Right atrium auricular region (tissue), 2 donors: ENCODE results near the gene RB1. TPM values are rescaled to one million over a fixed set of nuclear protein-coding genes. Genes with fewer than 3 reads are reported as not detected.

Experiments
- DNase-seq: peaks from one replicate; pipeline ENCODE4 v3.0.0-alpha.2; 2019; ENCODE audit warnings: low spot score
- H3K27ac ChIP-seq, 2 donors: fragments of 200-600 bp; sonication (generic); 1 replicate in 1 of 2; 2 replicates in 1 of 2; pipeline ENCODE4 v1.5.1; 2016 to 2019
- H3K27me3 ChIP-seq, 2 donors: fragments of 200-600 bp; sonication (generic); one replicate each; pipeline versions ENCODE4 v1.5.1 to v1.6.0; 2017 to 2019
- H3K36me3 ChIP-seq: fragments of 200-600 bp; sonication (generic); one replicate; pipeline ENCODE4 v1.5.1; 2016
- H3K4me1 ChIP-seq, 2 donors: fragments of 200-600 bp; sonication (generic); one replicate each; pipeline versions ENCODE4 v1.5.1 to v1.6.0; 2017 to 2019
- H3K4me3 ChIP-seq, 2 donors: fragments of 200-600 bp; sonication (generic); 1 replicate in 1 of 2; 2 replicates in 1 of 2; pipeline ENCODE4 v1.5.1; 2017 to 2019; ENCODE audit warnings: mild to moderate bottlenecking in 1 of 2, moderate library complexity in 1 of 2
- H3K9me3 ChIP-seq, 2 donors: fragments of 200-600 bp; sonication (generic); one replicate each; pipeline ENCODE4 v1.5.1; 2019
- CTCF ChIP-seq, 2 donors: fragments of 200-600 bp; sonication (generic); IDR thresholded peaks; one replicate each; pipeline ENCODE4 v1.5.1; 2019; ENCODE audit warnings: antibody characterized with exemption in 2 of 2
- total RNA-seq, 2 donors: library from RNA; depleted of rRNA; stranded (reverse); fragments of >200 nt; gene quantifications; one replicate each; pipeline ENCODE4 v1.1.0, GENCODE V29; 2016

RB1 gene
- total RNA-seq, 2 donors from 2014 or later = 24.3 to 27.1 TPM

GRCh38 chr13:48431987-48432615, 128.6 kb downstream of the RB1 start:
- no peak for DNase-seq
- Histone ChIP-seq H3K27me3 (no peaks in the 10 kb centered on the region), H3K27ac (peak overlapping the region; percentile 14 to 33), H3K4me3 (no peak overlapping the region), H3K4me1 (peaks cover 0 to 27% of the 10 kb centered on the region in 2 donors), H3K36me3 (no peaks in the 10 kb centered on the region), H3K9me3 (no peaks in the 10 kb centered on the region)
- TF ChIP-seq CTCF (IDR thresholded peaks at IDR 0.05) = no peak

- Histone ChIP-seq H3K4me1 (peaks cover 0 to 35% of the 10 kb centered on the region in 2 donors), H3K27me3 (no peaks in the 10 kb centered on the region), H3K4me3 (no peak overlapping the region), H3K27ac (no peak overlapping the region), H3K36me3 (no peaks in the 10 kb centered on the region), H3K9me3 (no peaks in the 10 kb centered on the region)
- DNase-seq = no peak
- no peak for TF ChIP-seq CTCF (IDR thresholded peaks at IDR 0.05)
Observed at GRCh38 chr13:48434200-48434599, 130.6 kb downstream of the RB1 start.

DNA sequence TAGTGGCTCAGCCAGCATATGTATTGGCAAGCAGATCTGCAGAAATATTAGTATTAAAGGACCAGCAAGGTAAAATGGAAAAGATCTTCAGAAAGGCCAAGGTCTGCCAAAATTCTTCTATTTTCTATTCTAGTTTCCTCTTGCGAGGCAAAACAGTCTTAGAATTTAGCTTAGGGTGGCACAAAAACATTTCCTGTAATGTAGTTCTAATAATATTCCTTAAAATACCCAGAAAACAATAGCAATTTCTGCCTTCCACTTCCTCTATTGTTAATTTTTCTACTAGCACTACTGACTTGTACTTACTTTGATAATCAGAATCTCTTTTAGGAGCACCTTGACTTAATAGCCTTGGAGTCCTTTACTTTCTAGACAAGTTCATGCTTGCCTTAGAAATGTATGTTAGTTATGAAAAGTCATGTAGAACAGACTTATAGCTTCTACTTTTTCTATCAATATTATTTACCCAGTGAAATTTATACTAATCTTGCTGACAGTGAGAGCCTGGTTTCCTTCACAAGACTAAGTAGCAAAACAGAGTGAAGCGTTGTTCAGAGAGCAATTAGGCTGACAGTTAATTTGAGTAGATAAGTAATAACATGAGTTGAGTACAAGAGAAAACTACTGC, 133.2 kb downstream of the RB1 start:
- H3K4me3 ChIP-seq = no peak overlapping the region
- DNase-seq = no peak
- no peaks in the 10 kb centered on the region for H3K27me3 ChIP-seq
- TF ChIP-seq CTCF (IDR thresholded peaks at IDR 0.05) = no peak
- H3K4me1 ChIP-seq = peaks cover 0 to 31% of the 10 kb centered on the region in 2 donors
- no peaks in the 10 kb centered on the region for H3K9me3 ChIP-seq
- peak overlapping the region; percentile 33 to 60 for H3K27ac ChIP-seq
- H3K36me3 ChIP-seq = no peaks in the 10 kb centered on the region

- H3K4me1 ChIP-seq = peaks cover 0 to 25% of the 10 kb centered on the region in 2 donors
Observed at GRCh38 chr13:48437371-48437770, 133.8 kb downstream of the RB1 start.

DNA sequence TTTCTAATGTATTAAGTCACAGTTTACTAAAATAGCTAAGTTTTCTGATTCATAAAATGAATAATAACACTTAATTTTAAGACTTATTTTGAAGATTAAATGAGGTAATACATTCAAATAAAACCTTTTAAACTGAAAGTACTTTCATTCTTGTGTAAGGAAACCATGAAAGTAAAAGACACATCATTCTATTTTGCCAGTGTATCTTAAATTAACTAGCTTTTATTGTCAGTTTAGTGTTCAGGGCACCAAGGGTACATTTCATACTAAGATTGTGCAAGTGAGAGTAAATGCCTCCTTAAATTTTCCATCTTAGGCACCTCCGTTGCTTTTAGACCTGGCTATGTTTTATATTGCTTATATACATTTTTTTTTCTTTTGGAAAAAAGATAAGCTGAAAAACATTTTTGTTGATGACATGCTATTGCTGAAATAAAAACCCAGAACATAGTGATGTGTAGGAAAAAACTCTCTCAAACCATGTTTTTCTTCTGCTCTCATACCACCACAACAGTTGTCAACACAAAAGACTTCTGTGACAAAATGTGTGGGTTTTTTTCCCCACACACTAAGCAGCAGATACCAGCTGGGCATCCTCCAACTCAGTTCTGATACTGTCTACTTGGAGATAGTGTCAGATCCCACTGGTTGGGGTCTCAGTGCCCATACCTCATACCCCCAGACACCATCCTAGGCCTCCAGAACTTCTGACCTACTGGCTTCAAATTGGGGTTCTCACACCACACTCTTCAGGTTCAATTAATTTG, 140.1 kb downstream of the RB1 start:
- Histone ChIP-seq H3K36me3 (no peaks in the 10 kb centered on the region), H3K27ac (no peak overlapping the region), H3K27me3 (no peaks in the 10 kb centered on the region), H3K4me3 (no peak overlapping the region), H3K4me1 (no peaks in the 10 kb centered on the region), H3K9me3 (no peaks in the 10 kb centered on the region)
- TF ChIP-seq CTCF (IDR thresholded peaks at IDR 0.05) = no peak
- no peak for DNase-seq

More at GRCh38 chr13:48437371-48437770, 133.8 kb downstream of the RB1 start:
- no peaks in the 10 kb centered on the region for H3K27me3 ChIP-seq
- H3K36me3 ChIP-seq = no peaks in the 10 kb centered on the region
- peak overlapping the region; percentile 33 to 60 for H3K27ac ChIP-seq
- no peak for TF ChIP-seq CTCF (IDR thresholded peaks at IDR 0.05)
- no peak overlapping the region for H3K4me3 ChIP-seq
- no peaks in the 10 kb centered on the region for H3K9me3 ChIP-seq
- DNase-seq = peak; percentile 78
